ENCODE results near the gene SPATA2L. TPM values are rescaled to one million over a fixed set of nuclear protein-coding genes. Genes with fewer than 3 reads are reported as not detected.
A peak's percentile ranks its signal among the peaks of the same experiment; 100 is the strongest.

SPATA2L gene
- total and polyA plus RNA-seq, 2 of the 13 experiments (the other 11 are each of a cell fraction or from before 2014, with no cell fraction given) = 9.1 to 20.7 TPM

GRCh38 chr16:89687092-89687940, 14.2 kb downstream of the SPATA2L start (continued):
- TF ChIP-seq PRDM4 (CRISPR knock-in tag; IDR thresholded peaks at IDR 0.05; ENCODE audit: borderline replicate concordance) (no peak), KAT7 (CRISPR knock-in tag; IDR thresholded peaks at IDR 0.05; ENCODE audit: borderline replicate concordance) (peak; percentile 85), ZNF577 (CRISPR knock-in tag; IDR thresholded peaks at IDR 0.05; ENCODE audit: borderline replicate concordance, low read depth) (0 out of 2 replicates have a peak, but pooled peaks have one; percentile 62), MED1 (CRISPR knock-in tag; IDR thresholded peaks at IDR 0.05) (peak; percentile 99), ELF1 (CRISPR knock-in tag; IDR thresholded peaks at IDR 0.05) (peak; percentile 68), ZSCAN31 (CRISPR knock-in tag; IDR thresholded peaks at IDR 0.05; ENCODE audit: low read depth) (peak; percentile 97), THYN1 (CRISPR knock-in tag; IDR thresholded peaks at IDR 0.05; ENCODE audit: borderline replicate concordance, low read depth) (0 out of 2 replicates have a peak, but pooled peaks have one; percentile 74), RFX5 (IDR thresholded peaks at IDR 0.05; ENCODE audit: low read depth, low read length) (no peak; the same call in 1 of the 2 replicates), ZNF280B (CRISPR knock-in tag; IDR thresholded peaks at IDR 0.05; ENCODE audit: borderline replicate concordance) (peak; percentile 99), KLF15 (CRISPR knock-in tag; IDR thresholded peaks at IDR 0.05; ENCODE audit: borderline replicate concordance) (peak; percentile 91), ZNF609 (CRISPR knock-in tag; IDR thresholded peaks at IDR 0.05; ENCODE audit: borderline replicate concordance) (peak; percentile 97), ZBTB25 (CRISPR knock-in tag; IDR thresholded peaks at IDR 0.05) (peak; percentile 97), ZNF230 (CRISPR knock-in tag; IDR thresholded peaks at IDR 0.05) (peak; percentile 99), IKZF1 (IDR thresholded peaks at IDR 0.05) (no peak), FOXO1 (CRISPR knock-in tag; IDR thresholded peaks at IDR 0.05) (peak; percentile 98), DMAP1 (CRISPR knock-in tag; IDR thresholded peaks at IDR 0.05) (peak; percentile 99), SNRNP70 (IDR thresholded peaks at IDR 0.05; ENCODE audit: low read depth, low read length) (no peak), E2F5 (CRISPR knock-in tag; conservative IDR thresholded peaks at IDR 0.05) (peak; percentile 50; the same call in 1 of the 2 replicates)
